ENCODE measurements around the gene NAV3. TPM values are rescaled to one million over a fixed set of nuclear protein-coding genes. Genes with fewer than 3 reads are reported as not detected.

The NAV3 gene
- polyA plus RNA-seq, 1 of the 3 experiments (the other 2 are of a cell fraction), result 10.5 TPM

DNA sequence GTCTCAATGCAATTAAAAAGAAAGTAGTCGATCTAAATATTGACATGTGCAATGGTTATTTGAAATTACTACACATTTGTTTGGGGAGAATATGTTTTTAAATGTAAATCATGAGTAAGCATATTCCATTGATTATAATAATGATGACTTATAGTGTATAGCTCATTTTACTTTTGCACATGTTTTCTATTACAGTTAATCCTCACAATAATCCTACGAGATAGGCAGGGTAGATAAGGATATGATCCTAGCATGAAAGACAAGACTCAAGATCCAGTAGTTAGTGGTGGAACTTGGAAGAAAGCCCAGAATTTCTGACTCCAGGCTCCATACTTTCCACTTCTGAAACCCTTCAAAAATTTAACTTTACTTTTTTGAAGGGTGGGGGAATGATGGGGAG is 94.0 kb downstream of the NAV3 start (continued):
- TF ChIP-seq, protein P1, sequence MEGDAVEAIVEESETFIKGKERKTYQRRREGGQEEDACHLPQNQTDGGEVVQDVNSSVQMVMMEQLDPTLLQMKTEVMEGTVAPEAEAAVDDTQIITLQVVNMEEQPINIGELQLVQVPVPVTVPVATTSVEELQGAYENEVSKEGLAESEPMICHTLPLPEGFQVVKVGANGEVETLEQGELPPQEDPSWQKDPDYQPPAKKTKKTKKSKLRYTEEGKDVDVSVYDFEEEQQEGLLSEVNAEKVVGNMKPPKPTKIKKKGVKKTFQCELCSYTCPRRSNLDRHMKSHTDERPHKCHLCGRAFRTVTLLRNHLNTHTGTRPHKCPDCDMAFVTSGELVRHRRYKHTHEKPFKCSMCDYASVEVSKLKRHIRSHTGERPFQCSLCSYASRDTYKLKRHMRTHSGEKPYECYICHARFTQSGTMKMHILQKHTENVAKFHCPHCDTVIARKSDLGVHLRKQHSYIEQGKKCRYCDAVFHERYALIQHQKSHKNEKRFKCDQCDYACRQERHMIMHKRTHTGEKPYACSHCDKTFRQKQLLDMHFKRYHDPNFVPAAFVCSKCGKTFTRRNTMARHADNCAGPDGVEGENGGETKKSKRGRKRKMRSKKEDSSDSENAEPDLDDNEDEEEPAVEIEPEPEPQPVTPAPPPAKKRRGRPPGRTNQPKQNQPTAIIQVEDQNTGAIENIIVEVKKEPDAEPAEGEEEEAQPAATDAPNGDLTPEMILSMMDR (IDR thresholded peaks at IDR 0.05), result no peak
- TF ChIP-seq ELF1 (IDR thresholded peaks at IDR 0.05), result no peak
- TF ChIP-seq FOXJ3 (CRISPR knock-in tag; IDR thresholded peaks at IDR 0.05), result no peak
- peak; percentile 95 for TF ChIP-seq NFIC (IDR thresholded peaks at IDR 0.05; ENCODE audit: borderline replicate concordance)
- TF ChIP-seq, protein P2, sequence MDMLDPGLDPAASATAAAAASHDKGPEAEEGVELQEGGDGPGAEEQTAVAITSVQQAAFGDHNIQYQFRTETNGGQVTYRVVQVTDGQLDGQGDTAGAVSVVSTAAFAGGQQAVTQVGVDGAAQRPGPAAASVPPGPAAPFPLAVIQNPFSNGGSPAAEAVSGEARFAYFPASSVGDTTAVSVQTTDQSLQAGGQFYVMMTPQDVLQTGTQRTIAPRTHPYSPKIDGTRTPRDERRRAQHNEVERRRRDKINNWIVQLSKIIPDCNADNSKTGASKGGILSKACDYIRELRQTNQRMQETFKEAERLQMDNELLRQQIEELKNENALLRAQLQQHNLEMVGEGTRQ (IDR thresholded peaks at IDR 0.05; ENCODE audit: borderline replicate concordance, low read depth, low read length), result no peak
- TF ChIP-seq EP300 (IDR thresholded peaks at IDR 0.05; ENCODE audit: borderline replicate concordance in 1 of 2, low read depth in 1 of 2, low read length in 1 of 2), result peak; percentile 47 to 94; a peak in 3 of 4 replicates
- TF ChIP-seq, protein P3, sequence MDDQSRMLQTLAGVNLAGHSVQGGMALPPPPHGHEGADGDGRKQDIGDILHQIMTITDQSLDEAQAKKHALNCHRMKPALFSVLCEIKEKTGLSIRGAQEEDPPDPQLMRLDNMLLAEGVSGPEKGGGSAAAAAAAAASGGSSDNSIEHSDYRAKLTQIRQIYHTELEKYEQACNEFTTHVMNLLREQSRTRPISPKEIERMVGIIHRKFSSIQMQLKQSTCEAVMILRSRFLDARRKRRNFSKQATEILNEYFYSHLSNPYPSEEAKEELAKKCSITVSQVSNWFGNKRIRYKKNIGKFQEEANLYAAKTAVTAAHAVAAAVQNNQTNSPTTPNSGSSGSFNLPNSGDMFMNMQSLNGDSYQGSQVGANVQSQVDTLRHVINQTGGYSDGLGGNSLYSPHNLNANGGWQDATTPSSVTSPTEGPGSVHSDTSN (IDR thresholded peaks at IDR 0.05), result peak; percentile 88
- TF ChIP-seq, protein P4, sequence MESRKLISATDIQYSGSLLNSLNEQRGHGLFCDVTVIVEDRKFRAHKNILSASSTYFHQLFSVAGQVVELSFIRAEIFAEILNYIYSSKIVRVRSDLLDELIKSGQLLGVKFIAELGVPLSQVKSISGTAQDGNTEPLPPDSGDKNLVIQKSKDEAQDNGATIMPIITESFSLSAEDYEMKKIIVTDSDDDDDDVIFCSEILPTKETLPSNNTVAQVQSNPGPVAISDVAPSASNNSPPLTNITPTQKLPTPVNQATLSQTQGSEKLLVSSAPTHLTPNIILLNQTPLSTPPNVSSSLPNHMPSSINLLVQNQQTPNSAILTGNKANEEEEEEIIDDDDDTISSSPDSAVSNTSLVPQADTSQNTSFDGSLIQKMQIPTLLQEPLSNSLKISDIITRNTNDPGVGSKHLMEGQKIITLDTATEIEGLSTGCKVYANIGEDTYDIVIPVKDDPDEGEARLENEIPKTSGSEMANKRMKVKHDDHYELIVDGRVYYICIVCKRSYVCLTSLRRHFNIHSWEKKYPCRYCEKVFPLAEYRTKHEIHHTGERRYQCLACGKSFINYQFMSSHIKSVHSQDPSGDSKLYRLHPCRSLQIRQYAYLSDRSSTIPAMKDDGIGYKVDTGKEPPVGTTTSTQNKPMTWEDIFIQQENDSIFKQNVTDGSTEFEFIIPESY (IDR thresholded peaks at IDR 0.05; ENCODE audit: borderline replicate concordance, low read depth), result peak; percentile 62; the same call in 1 of the 2 replicates
- TF ChIP-seq NRF1 (IDR thresholded peaks at IDR 0.05; ENCODE audit: low read depth, low read length), result no peak
- TF ChIP-seq, protein P5, sequence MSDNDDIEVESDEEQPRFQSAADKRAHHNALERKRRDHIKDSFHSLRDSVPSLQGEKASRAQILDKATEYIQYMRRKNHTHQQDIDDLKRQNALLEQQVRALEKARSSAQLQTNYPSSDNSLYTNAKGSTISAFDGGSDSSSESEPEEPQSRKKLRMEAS (IDR thresholded peaks at IDR 0.05; ENCODE audit: low read depth), result peak; percentile 31; the same call in 1 of the 2 replicates
- peak; percentile 99 for TF ChIP-seq TCF12 (IDR thresholded peaks at IDR 0.05)
- no peak for TF ChIP-seq SMC3 (IDR thresholded peaks at IDR 0.05; ENCODE audit: low read depth, low read length)
- TF ChIP-seq EZH2phosphoT487 (IDR thresholded peaks at IDR 0.05; ENCODE audit: borderline replicate concordance, low read depth), result no peak
- TF ChIP-seq FOXM1 (IDR thresholded peaks at IDR 0.05; ENCODE audit: low read depth), result no peak
- TF ChIP-seq, protein P6, sequence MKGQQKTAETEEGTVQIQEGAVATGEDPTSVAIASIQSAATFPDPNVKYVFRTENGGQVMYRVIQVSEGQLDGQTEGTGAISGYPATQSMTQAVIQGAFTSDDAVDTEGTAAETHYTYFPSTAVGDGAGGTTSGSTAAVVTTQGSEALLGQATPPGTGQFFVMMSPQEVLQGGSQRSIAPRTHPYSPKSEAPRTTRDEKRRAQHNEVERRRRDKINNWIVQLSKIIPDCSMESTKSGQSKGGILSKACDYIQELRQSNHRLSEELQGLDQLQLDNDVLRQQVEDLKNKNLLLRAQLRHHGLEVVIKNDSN (IDR thresholded peaks at IDR 0.05; ENCODE audit: borderline replicate concordance, low read depth), result no peak
- TF ChIP-seq MXI1 (IDR thresholded peaks at IDR 0.05; ENCODE audit: low read depth, low read length), result no peak
- TF ChIP-seq SIN3A (IDR thresholded peaks at IDR 0.05; ENCODE audit: borderline replicate concordance, low read depth, low read length), result 0 out of 2 replicates have a peak, but pooled peaks have one; percentile 27
- TF ChIP-seq GABPA (IDR thresholded peaks at IDR 0.05; ENCODE audit: low read depth), result no peak
- no peak for TF ChIP-seq GATA2 (CRISPR knock-in tag; IDR thresholded peaks at IDR 0.05)
- no peak for TF ChIP-seq MEF2A (IDR thresholded peaks at IDR 0.05; ENCODE audit: borderline replicate concordance, low read depth)
- no peak for TF ChIP-seq RCOR1 (IDR thresholded peaks at IDR 0.05; ENCODE audit: low read length)
- TF ChIP-seq JUND (IDR thresholded peaks at IDR 0.05), result peak; percentile 90
- peak; percentile 82 for TF ChIP-seq POLR2AphosphoS5 (IDR thresholded peaks at IDR 0.05; ENCODE audit: low read depth, low read length)
- TF ChIP-seq, protein P7, sequence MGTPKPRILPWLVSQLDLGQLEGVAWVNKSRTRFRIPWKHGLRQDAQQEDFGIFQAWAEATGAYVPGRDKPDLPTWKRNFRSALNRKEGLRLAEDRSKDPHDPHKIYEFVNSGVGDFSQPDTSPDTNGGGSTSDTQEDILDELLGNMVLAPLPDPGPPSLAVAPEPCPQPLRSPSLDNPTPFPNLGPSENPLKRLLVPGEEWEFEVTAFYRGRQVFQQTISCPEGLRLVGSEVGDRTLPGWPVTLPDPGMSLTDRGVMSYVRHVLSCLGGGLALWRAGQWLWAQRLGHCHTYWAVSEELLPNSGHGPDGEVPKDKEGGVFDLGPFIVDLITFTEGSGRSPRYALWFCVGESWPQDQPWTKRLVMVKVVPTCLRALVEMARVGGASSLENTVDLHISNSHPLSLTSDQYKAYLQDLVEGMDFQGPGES (IDR thresholded peaks at IDR 0.05; ENCODE audit: low read depth, low read length), result no peak
